Keratinocyte (primary cell): Measurements from ENCODE around the gene A3GALT2. TPM values are rescaled to one million over a fixed set of nuclear protein-coding genes. Genes with fewer than 3 reads are reported as not detected.

Experiments
- DNase-seq: peaks from one replicate; pipeline ENCODE4 v3.0.0-alpha.2; 2011; ENCODE audit warnings: low read depth, missing footprints, low spot score
- FAIRE-seq: peaks from 2 replicates; lab custom pipeline; 2011; peaks lifted over from hg19 to GRCh38; lab: Jason Lieb, UNC
- H2AFZ ChIP-seq: 2 replicates; pipeline ENCODE4 v1.6.0; 2012; ENCODE audit warnings: low read length, control low read depth, inconsistent platforms; ENCODE audit not compliant: control insufficient read depth
- H3K27ac ChIP-seq: 2 replicates; pipeline ENCODE4 v1.5.1; 2011; ENCODE audit warnings: low read length; ENCODE audit not compliant: control insufficient read depth, insufficient read depth
- H3K27me3 ChIP-seq: 3 replicates; pipeline ENCODE4 v1.6.0; 2011; ENCODE audit warnings: low read length; ENCODE audit not compliant: control insufficient read depth, insufficient read depth; ENCODE audit errors: extremely low read depth
- H3K36me3 ChIP-seq, 2 experiments: 2 replicates in 1 of 2; 3 replicates in 1 of 2; pipeline ENCODE4 v1.5.1; 2011; ENCODE audit warnings: low read length in 2 of 2, mild to moderate bottlenecking in 1 of 2; ENCODE audit not compliant: control insufficient read depth in 2 of 2, insufficient read depth in 2 of 2; ENCODE audit errors: extremely low read depth in 1 of 2
- H3K4me1 ChIP-seq: 3 replicates; pipeline ENCODE4 v1.5.1; 2011; ENCODE audit warnings: low read length; ENCODE audit not compliant: control insufficient read depth, insufficient read depth; ENCODE audit errors: extremely low read depth
- H3K4me2 ChIP-seq: 3 replicates; pipeline ENCODE4 v1.6.0; 2011; ENCODE audit warnings: low read depth, low read length; ENCODE audit not compliant: control insufficient read depth, insufficient read depth; ENCODE audit errors: extremely low read depth
- H3K4me3 ChIP-seq, 3 experiments: fragments of 200-600 bp in 1 of 3; sonication (generic) in 1 of 3; 2 replicates in 2 of 3; 3 replicates in 1 of 3; pipeline ENCODE4 v1.5.1; 2011 to 2016; ENCODE audit warnings: low read length in 3 of 3, mild to moderate bottlenecking in 3 of 3, control low read depth in 2 of 3, inconsistent platforms in 1 of 3, low read depth in 1 of 3, mixed read lengths in 1 of 3, mixed run types in 1 of 3, moderate library complexity in 1 of 3; ENCODE audit not compliant: control insufficient read depth in 2 of 3, insufficient read depth in 2 of 3; ENCODE audit errors: extremely low read depth in 1 of 3
- H3K79me2 ChIP-seq: 2 replicates; pipeline ENCODE4 v1.6.0; 2012; ENCODE audit warnings: low read length; ENCODE audit not compliant: control insufficient read depth, insufficient read depth
- H3K9ac ChIP-seq: 3 replicates; pipeline ENCODE4 v1.6.0; 2011; ENCODE audit warnings: low read length; ENCODE audit not compliant: control insufficient read depth, insufficient read depth; ENCODE audit errors: extremely low read depth
- H3K9me1 ChIP-seq: 3 replicates; pipeline ENCODE4 v1.6.0; 2011; ENCODE audit warnings: low read length; ENCODE audit not compliant: control insufficient read depth, insufficient read depth; ENCODE audit errors: extremely low read depth
- H3K9me3 ChIP-seq: 2 replicates; pipeline ENCODE4 v1.5.1; 2012; ENCODE audit warnings: low read depth, low read length; ENCODE audit not compliant: control insufficient read depth
- H4K20me1 ChIP-seq: 3 replicates; pipeline ENCODE4 v1.6.0; 2011; ENCODE audit warnings: low read length; ENCODE audit not compliant: control insufficient read depth, insufficient read depth; ENCODE audit errors: extremely low read depth
- CTCF ChIP-seq, 3 experiments: IDR thresholded peaks in 1 of 3; conservative IDR thresholded peaks in 1 of 3; optimal IDR thresholded peaks in 1 of 3; 2 replicates in 2 of 3; 3 replicates in 1 of 3; pipeline versions ENCODE3 to v1.5.1; 2011; ENCODE audit warnings: low read length in 3 of 3, mild to moderate bottlenecking in 3 of 3, moderate library complexity in 2 of 3, control low read depth in 1 of 3, inconsistent platforms in 1 of 3; ENCODE audit not compliant: insufficient read depth in 2 of 3; ENCODE audit errors: extremely low read depth in 1 of 3
- EZH2 ChIP-seq: IDR thresholded peaks from one replicate; pipeline ENCODE4 v1.6.1; 2012; ENCODE audit warnings: inconsistent platforms, mild to moderate bottlenecking, low read length, moderate library complexity
- dilution Hi-C: fragments of 300-500 bp; cut with MboI; formaldehyde crosslinking; loops from one replicate; pipeline ENCODE4 v1.7.0; 2020; ENCODE audit warnings: low sequenced_read_pairs; ENCODE audit not compliant: extremely low pct_ligation_motif_present
- polyA plus RNA-seq, 5 experiments: library from polyadenylated mRNA; depleted of rRNA in 3 of 5; stranded (reverse) in 3 of 5; stranded (forward) in 1 of 5; unstranded in 1 of 5; fragments of >200 nt; gene quantifications; 1 replicate in 1 of 5; 2 replicates in 3 of 5; 3 replicates in 1 of 5; pipeline versions ENCODE4 v1.2.1 to v1.2.3, GENCODE V29; 2011 to 2012; ENCODE audit warnings: missing spikeins in 2 of 5, low read depth in 1 of 5, low replicate concordance in 1 of 5

Gene A3GALT2
- polyA plus RNA-seq, 1 donor (not counting 4 experiments of a cell fraction or from before 2014, with no cell fraction given): not detected

- H3K9me3 ChIP-seq: no peaks in the 10 kb centered on the region
- no peak for TF ChIP-seq EZH2
- no peak for TF ChIP-seq CTCF (optimal IDR thresholded peaks at IDR 0.05 in 1 of 3, IDR thresholded peaks at IDR 0.05 in 1 of 3, conservative IDR thresholded peaks at IDR 0.05 in 1 of 3; ENCODE audit: extremely low read depth in 1 of 3, insufficient read depth in 2 of 3, low read length in 3 of 3)
- H3K9me1 ChIP-seq: peaks cover 3% of the 10 kb centered on the region
- H3K27me3 ChIP-seq: no peaks in the 10 kb centered on the region
- no peak for FAIRE-seq
- H3K4me2 ChIP-seq: no peak overlapping the region
- DNase-seq: no peak
- H3K79me2 ChIP-seq: no peaks in the 10 kb centered on the region
- peaks cover 17% of the 10 kb centered on the region for H3K4me1 ChIP-seq
- H3K36me3 ChIP-seq: peaks cover 15 to 40% of the 10 kb centered on the region in 2 experiments
- peaks cover 3% of the 10 kb centered on the region for H4K20me1 ChIP-seq
- H3K4me3 ChIP-seq: no peak overlapping the region
- dilution Hi-C loops: no loop called here
- no peak overlapping the region for H3K9ac ChIP-seq
- H2AFZ ChIP-seq: no peak overlapping the region
- no peak overlapping the region for H3K27ac ChIP-seq
Measured at GRCh38 chr1:33364565-33364918, 43.6 kb upstream of the A3GALT2 start.

- DNase-seq (no peak), FAIRE-seq (no peak)
- Histone ChIP-seq H3K9me1 (peaks cover 3% of the 10 kb centered on the region), H3K27ac (no peak overlapping the region), H3K9ac (no peak overlapping the region), H3K4me2 (no peak overlapping the region), H3K27me3 (no peaks in the 10 kb centered on the region), H3K36me3 (peaks cover 13 to 40% of the 10 kb centered on the region in 2 experiments), H3K4me1 (peaks cover 21% of the 10 kb centered on the region), H2AFZ (no peak overlapping the region), H3K9me3 (no peaks in the 10 kb centered on the region), H3K4me3 (no peak overlapping the region), H3K79me2 (no peaks in the 10 kb centered on the region), H4K20me1 (peaks cover 3% of the 10 kb centered on the region)
- TF ChIP-seq CTCF (optimal IDR thresholded peaks at IDR 0.05 in 1 of 3, IDR thresholded peaks at IDR 0.05 in 1 of 3, conservative IDR thresholded peaks at IDR 0.05 in 1 of 3; ENCODE audit: extremely low read depth in 1 of 3, insufficient read depth in 2 of 3, low read length in 3 of 3) (no peak), EZH2 (no peak)
- dilution Hi-C loops: no loop called here
Measured at GRCh38 chr1:33363470-33363861, 42.6 kb upstream of the A3GALT2 start.
